HepG2 (cell line): ENCODE data around the gene CDT1. TPM values are rescaled to one million over a fixed set of nuclear protein-coding genes. Genes with fewer than 3 reads are reported as not detected.
A peak's percentile ranks its signal among the peaks of the same experiment; 100 is the strongest.

Experiments used
- ASH2L ChIP-seq: fragments of 300-600, 200-600 bp; sonication (generic); IDR thresholded peaks from 2 replicates; pipeline ENCODE4 v1.7.0; 2017; ENCODE audit warnings: low read depth, mild to moderate bottlenecking, moderate library complexity, mixed read lengths, low read length; ENCODE audit not compliant: insufficient read length
- JDP2 ChIP-seq: sonication (generic); formaldehyde crosslinking; IDR thresholded peaks from 2 replicates; pipeline ENCODE4 v1.8.1; 2022; ENCODE audit warnings: missing genetic modification reagents, borderline replicate concordance
- MEF2D ChIP-seq: sonication (generic); formaldehyde crosslinking; IDR thresholded peaks from 2 replicates; pipeline ENCODE4 v1.5.1; 2020; ENCODE audit warnings: mild to moderate bottlenecking, missing genetic modification reagents
- NR2F1 ChIP-seq, 2 experiments: fragments of 450-650 bp in 1 of 2; formaldehyde crosslinking in 1 of 2; IDR thresholded peaks; 2 replicates each; pipeline versions ENCODE4 v1.5.0 to v1.6.1; 2016 to 2020; ENCODE audit warnings: mild to moderate bottlenecking in 1 of 2, missing compliant biosample characterization in 1 of 2, missing genetic modification reagents in 1 of 2, moderate library complexity in 1 of 2
- NR3C1 ChIP-seq: sonication (generic); formaldehyde crosslinking; IDR thresholded peaks from 2 replicates; pipeline ENCODE4 v1.4.0; 2020; ENCODE audit warnings: missing genetic modification reagents
- POLR2A ChIP-seq, 2 experiments: IDR thresholded peaks; 2 replicates each; pipeline ENCODE4 v1.6.1; 2011; ENCODE audit warnings: low read depth in 2 of 2, low read length in 2 of 2, mild to moderate bottlenecking in 1 of 2, moderate library complexity in 1 of 2; ENCODE audit not compliant: insufficient read depth in 1 of 2
- PRMT3 ChIP-seq: sonication (generic); formaldehyde crosslinking; IDR thresholded peaks from 2 replicates; pipeline ENCODE4 v1.8.1; 2022; ENCODE audit warnings: low read depth, mild to moderate bottlenecking, moderate library complexity, missing genetic modification reagents, borderline replicate concordance
- RFXANK ChIP-seq: IDR thresholded peaks from 2 replicates; pipeline ENCODE4 v1.6.1; 2016
- TEAD2 ChIP-seq: sonication (generic); formaldehyde crosslinking; IDR thresholded peaks from 2 replicates; pipeline ENCODE4 v1.9.0; 2021; ENCODE audit warnings: missing genetic modification reagents
- ZNF101 ChIP-seq: sonication (generic); formaldehyde crosslinking; IDR thresholded peaks from 2 replicates; pipeline ENCODE4 v1.4.0; 2020; ENCODE audit warnings: mild to moderate bottlenecking, low read depth, missing genetic modification reagents, borderline replicate concordance
- ZNF354B ChIP-seq: sonication (generic); formaldehyde crosslinking; IDR thresholded peaks from 2 replicates; pipeline ENCODE4 v1.8.0; 2022; ENCODE audit warnings: mild to moderate bottlenecking, missing genetic modification reagents
- ZNF546 ChIP-seq: sonication (generic); formaldehyde crosslinking; conservative IDR thresholded peaks from 2 replicates; pipeline ENCODE4 v1.8.1; 2023; ENCODE audit warnings: mild to moderate bottlenecking, missing genetic modification reagents
- ZNF879 ChIP-seq: sonication (generic); formaldehyde crosslinking; IDR thresholded peaks from 2 replicates; pipeline ENCODE4 v1.8.1; 2023; ENCODE audit warnings: missing genetic modification reagents
- polyA plus RNA-seq, 8 experiments: library from polyadenylated mRNA; depleted of rRNA in 3 of 8; stranded (reverse) in 7 of 8; unstranded in 1 of 8; fragments of >200 nt; fragmentation: Illumina TruSeq in 4 of 8; extraction: Trizol in 4 of 8; gene quantifications; 2 replicates each; pipeline versions ENCODE4 v1.2.1 to v1.2.3, GENCODE V29; 2011 to 2016; ENCODE audit warnings: low read depth in 4 of 8, missing spikeins in 1 of 8, mixed read lengths in 1 of 8; ENCODE audit not compliant: insufficient read depth in 1 of 8
- total RNA-seq, 5 experiments: library from RNA; depleted of rRNA; stranded (reverse); fragments of >200 nt; fragmentation: Illumina TruSeq; extraction: Trizol; gene quantifications; 2 replicates each; pipeline ENCODE4 v1.2.3, GENCODE V29; 2016; ENCODE audit warnings: low read depth in 1 of 5
- TF ChIP-seq, protein P1 (sequence below): sonication (generic); formaldehyde crosslinking; IDR thresholded peaks from 2 replicates; pipeline ENCODE4 v1.4.0; 2020; ENCODE audit warnings: missing genetic modification reagents
- TF ChIP-seq, protein P2 (sequence below): sonication (generic); formaldehyde crosslinking; IDR thresholded peaks from 2 replicates; pipeline ENCODE4 v1.8.0; 2022; ENCODE audit warnings: missing genetic modification reagents, low read depth, mild to moderate bottlenecking, borderline replicate concordance
- TF ChIP-seq, protein P3 (sequence below): sonication (generic); formaldehyde crosslinking; conservative IDR thresholded peaks from 2 replicates; pipeline ENCODE4 v1.4.0; 2020; ENCODE audit warnings: missing genetic modification reagents
- TF ChIP-seq, protein P4 (sequence below): sonication (generic); formaldehyde crosslinking; IDR thresholded peaks from 2 replicates; pipeline ENCODE4 v1.4.0; 2020; ENCODE audit warnings: missing genetic modification reagents, mild to moderate bottlenecking, borderline replicate concordance
- TF ChIP-seq, protein P5 (sequence below): IDR thresholded peaks from 2 replicates; pipeline ENCODE4 v1.6.1; 2016; ENCODE audit warnings: missing compliant biosample characterization, missing genetic modification reagents, borderline replicate concordance
- TF ChIP-seq, protein P6 (sequence below): IDR thresholded peaks from 2 replicates; pipeline ENCODE4 v1.6.1; 2016

CDT1 gene
- total and polyA plus RNA-seq, 2 of the 13 experiments (the other 11 are each of a cell fraction or from before 2014, with no cell fraction given) = 23.1 to 23.8 TPM

DNA sequence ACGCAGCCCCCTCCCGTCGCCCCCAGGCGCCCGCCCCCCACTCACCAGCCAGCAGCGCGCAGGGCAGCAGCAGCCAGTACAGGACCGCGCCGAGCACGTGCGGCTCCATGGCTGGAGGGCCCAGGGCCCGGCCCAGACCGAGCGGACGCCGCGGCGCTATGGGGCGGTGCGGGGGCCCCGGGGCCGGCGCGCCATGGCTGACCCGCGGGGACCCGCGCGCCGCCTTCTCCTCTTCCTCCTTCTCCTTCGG, 18.8 kb upstream of the CDT1 start (continued):
- TF ChIP-seq, protein P1, sequence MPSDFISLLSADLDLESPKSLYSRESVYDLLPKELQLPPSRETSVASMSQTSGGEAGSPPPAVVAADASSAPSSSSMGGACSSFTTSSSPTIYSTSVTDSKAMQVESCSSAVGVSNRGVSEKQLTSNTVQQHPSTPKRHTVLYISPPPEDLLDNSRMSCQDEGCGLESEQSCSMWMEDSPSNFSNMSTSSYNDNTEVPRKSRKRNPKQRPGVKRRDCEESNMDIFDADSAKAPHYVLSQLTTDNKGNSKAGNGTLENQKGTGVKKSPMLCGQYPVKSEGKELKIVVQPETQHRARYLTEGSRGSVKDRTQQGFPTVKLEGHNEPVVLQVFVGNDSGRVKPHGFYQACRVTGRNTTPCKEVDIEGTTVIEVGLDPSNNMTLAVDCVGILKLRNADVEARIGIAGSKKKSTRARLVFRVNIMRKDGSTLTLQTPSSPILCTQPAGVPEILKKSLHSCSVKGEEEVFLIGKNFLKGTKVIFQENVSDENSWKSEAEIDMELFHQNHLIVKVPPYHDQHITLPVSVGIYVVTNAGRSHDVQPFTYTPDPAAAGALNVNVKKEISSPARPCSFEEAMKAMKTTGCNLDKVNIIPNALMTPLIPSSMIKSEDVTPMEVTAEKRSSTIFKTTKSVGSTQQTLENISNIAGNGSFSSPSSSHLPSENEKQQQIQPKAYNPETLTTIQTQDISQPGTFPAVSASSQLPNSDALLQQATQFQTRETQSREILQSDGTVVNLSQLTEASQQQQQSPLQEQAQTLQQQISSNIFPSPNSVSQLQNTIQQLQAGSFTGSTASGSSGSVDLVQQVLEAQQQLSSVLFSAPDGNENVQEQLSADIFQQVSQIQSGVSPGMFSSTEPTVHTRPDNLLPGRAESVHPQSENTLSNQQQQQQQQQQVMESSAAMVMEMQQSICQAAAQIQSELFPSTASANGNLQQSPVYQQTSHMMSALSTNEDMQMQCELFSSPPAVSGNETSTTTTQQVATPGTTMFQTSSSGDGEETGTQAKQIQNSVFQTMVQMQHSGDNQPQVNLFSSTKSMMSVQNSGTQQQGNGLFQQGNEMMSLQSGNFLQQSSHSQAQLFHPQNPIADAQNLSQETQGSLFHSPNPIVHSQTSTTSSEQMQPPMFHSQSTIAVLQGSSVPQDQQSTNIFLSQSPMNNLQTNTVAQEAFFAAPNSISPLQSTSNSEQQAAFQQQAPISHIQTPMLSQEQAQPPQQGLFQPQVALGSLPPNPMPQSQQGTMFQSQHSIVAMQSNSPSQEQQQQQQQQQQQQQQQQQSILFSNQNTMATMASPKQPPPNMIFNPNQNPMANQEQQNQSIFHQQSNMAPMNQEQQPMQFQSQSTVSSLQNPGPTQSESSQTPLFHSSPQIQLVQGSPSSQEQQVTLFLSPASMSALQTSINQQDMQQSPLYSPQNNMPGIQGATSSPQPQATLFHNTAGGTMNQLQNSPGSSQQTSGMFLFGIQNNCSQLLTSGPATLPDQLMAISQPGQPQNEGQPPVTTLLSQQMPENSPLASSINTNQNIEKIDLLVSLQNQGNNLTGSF (CRISPR knock-in tag) = peak; percentile 78; the same call in 1 of the 2 replicates
- no peak for TF ChIP-seq PRMT3 (CRISPR knock-in tag)
- TF ChIP-seq, protein P2, sequence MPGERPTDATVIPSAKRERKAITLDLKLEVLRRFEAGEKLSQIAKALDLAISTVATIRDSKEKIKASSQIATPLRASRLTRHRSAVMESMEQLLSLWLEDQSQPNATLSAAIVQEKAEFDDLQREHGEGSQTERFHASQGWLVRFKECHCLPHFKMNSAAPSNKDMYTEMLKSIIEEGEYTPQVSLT = no peak
- no peak for TF ChIP-seq NR3C1
- TF ChIP-seq, protein P3, sequence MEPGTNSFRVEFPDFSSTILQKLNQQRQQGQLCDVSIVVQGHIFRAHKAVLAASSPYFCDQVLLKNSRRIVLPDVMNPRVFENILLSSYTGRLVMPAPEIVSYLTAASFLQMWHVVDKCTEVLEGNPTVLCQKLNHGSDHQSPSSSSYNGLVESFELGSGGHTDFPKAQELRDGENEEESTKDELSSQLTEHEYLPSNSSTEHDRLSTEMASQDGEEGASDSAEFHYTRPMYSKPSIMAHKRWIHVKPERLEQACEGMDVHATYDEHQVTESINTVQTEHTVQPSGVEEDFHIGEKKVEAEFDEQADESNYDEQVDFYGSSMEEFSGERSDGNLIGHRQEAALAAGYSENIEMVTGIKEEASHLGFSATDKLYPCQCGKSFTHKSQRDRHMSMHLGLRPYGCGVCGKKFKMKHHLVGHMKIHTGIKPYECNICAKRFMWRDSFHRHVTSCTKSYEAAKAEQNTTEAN = peak; percentile 24; the same call in 1 of the 2 replicates
- TF ChIP-seq MEF2D (CRISPR knock-in tag) = no peak
- TF ChIP-seq ZNF101 (CRISPR knock-in tag) = no peak
- no peak for TF ChIP-seq ASH2L
- no peak for TF ChIP-seq RFXANK (CRISPR knock-in tag)
- no peak for TF ChIP-seq POLR2A (IDR thresholded peaks at IDR 0.05; ENCODE audit: insufficient read depth in 1 of 2, low read depth in 2 of 2, low read length in 2 of 2)
- TF ChIP-seq NR2F1 (CRISPR knock-in tag; IDR thresholded peaks at IDR 0.05) = no peak
- no peak for TF ChIP-seq TEAD2
- TF ChIP-seq JDP2 (CRISPR knock-in tag) = 0 out of 2 replicates have a peak, but pooled peaks have one; percentile 17
- TF ChIP-seq, protein P4, sequence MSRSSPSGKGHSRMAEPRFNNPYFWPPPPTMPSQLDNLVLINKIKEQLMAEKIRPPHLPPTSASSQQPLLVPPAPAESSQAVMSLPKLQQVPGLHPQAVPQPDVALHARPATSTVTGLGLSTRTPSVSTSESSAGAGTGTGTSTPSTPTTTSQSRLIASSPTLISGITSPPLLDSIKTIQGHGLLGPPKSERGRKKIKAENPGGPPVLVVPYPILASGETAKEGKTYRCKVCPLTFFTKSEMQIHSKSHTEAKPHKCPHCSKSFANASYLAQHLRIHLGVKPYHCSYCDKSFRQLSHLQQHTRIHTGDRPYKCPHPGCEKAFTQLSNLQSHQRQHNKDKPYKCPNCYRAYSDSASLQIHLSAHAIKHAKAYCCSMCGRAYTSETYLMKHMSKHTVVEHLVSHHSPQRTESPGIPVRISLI (CRISPR knock-in tag) = no peak
- TF ChIP-seq, protein P5, sequence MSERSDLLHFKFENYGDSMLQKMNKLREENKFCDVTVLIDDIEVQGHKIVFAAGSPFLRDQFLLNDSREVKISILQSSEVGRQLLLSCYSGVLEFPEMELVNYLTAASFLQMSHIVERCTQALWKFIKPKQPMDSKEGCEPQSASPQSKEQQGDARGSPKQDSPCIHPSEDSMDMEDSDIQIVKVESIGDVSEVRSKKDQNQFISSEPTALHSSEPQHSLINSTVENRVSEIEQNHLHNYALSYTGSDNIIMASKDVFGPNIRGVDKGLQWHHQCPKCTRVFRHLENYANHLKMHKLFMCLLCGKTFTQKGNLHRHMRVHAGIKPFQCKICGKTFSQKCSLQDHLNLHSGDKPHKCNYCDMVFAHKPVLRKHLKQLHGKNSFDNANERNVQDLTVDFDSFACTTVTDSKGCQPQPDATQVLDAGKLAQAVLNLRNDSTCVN (CRISPR knock-in tag) = no peak
- TF ChIP-seq, protein P6, sequence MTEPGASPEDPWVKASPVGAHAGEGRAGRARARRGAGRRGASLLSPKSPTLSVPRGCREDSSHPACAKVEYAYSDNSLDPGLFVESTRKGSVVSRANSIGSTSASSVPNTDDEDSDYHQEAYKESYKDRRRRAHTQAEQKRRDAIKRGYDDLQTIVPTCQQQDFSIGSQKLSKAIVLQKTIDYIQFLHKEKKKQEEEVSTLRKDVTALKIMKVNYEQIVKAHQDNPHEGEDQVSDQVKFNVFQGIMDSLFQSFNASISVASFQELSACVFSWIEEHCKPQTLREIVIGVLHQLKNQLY = no peak
- TF ChIP-seq ZNF879 (CRISPR knock-in tag) = no peak
- TF ChIP-seq ZNF546 = no peak
- TF ChIP-seq ZNF354B (CRISPR knock-in tag) = no peak
